ENCODE measurements around the gene RPN2.

- no peak for TF ChIP-seq USF1 (IDR thresholded peaks at IDR 0.05; ENCODE audit: borderline replicate concordance, low read depth)
- no peak for TF ChIP-seq TAF1 (IDR thresholded peaks at IDR 0.05; ENCODE audit: borderline replicate concordance, low read depth, low read length)
- TF ChIP-seq CTCF (IDR thresholded peaks at IDR 0.05): no peak
- no peak for TF ChIP-seq RAD21 (IDR thresholded peaks at IDR 0.05; ENCODE audit: low read length)
- TF ChIP-seq NFIC (IDR thresholded peaks at IDR 0.05; ENCODE audit: borderline replicate concordance): no peak
- no peak for TF ChIP-seq PBX3 (IDR thresholded peaks at IDR 0.05)
- no peak for TF ChIP-seq EP300 (IDR thresholded peaks at IDR 0.05; ENCODE audit: borderline replicate concordance in 1 of 2, low read depth in 1 of 2, low read length in 1 of 2)
- no peak for TF ChIP-seq MEF2A (IDR thresholded peaks at IDR 0.05; ENCODE audit: borderline replicate concordance, low read depth)
- TF ChIP-seq ELF1 (IDR thresholded peaks at IDR 0.05): no peak
- TF ChIP-seq ZBTB33 (IDR thresholded peaks at IDR 0.05; ENCODE audit: borderline replicate concordance, low read depth): no peak
- TF ChIP-seq RXRA (IDR thresholded peaks at IDR 0.05; ENCODE audit: borderline replicate concordance, low read depth): no peak
- no peak for TF ChIP-seq GATA2 (CRISPR knock-in tag; IDR thresholded peaks at IDR 0.05)
- no peak for TF ChIP-seq POLR2AphosphoS5 (IDR thresholded peaks at IDR 0.05; ENCODE audit: low read depth, low read length)
Measured at GRCh38 chr20:37218441-37218840, 39.3 kb downstream of the RPN2 start.
